NCI-H1417 treated with DMSO at 0.1 percent for 48 hours (cell line): ENCODE results near the gene ETV7.
"Not testable (repeated sequence)": the region's sequence is repeated elsewhere in the genome, so short reads cannot be mapped to it uniquely, and the experiment has no call there.

Experiments
- DNase-seq: peaks from one replicate; lab custom pipeline; 2025; lab: John Stamatoyannopoulos, UW

Gene ETV7

DNA sequence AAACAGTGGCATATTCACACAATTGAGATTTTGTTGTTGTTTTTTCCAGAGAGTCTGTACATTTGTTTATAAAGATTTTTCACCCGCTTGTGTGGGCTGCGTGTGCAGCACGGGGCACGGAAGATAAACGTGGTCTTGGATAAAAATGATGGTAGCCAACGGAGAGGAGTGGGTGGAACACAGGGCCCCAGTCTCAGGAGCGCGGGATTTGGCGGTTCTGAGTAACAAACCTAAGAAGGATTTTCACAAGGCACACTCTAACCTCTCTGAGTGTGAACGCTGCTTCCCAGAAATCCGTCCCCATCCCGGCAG, 47.2 kb downstream of the ETV7 start:
- no peak for DNase-seq

DNA sequence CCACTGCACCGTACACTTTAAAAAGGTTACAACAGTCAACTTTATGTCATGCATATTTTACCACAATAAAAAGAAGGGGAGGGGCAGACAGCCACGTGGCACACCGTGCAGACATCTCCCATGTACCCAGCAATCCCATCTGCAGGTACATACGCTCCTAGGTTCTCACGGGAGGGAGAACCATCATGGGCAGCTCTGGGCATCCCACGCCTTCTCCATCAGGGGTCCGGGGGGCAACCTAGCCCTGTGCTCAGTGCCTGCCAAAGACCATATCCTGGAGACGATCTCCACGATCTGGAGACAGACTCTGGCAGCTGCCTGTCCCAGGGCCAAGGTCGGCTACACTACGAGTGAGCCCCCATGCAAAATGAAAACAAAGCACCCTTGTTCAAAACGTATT, 48.3 kb downstream of the ETV7 start:
- no peak for DNase-seq

DNA sequence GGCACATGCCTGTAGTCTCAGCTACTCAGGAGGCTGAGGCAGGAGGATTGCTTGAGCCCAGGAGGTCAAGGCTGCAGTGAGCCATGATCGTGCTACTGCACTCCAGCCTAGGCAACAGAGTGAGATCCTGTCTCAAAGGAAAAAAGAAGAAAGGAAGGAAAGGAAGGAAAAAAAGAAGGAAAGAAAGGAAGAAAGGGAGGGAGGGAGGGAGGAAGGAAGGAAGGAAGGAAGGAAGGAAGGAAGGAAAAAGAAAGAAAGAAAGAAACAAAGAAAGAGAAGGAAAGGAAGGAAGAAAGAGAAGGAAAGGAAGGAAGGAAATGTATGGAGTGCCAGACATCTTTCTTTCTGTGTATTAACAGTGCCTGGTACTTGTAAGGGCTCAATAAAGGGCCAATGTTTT, 49.2 kb downstream of the ETV7 start:
- DNase-seq, result not testable (repeated sequence)

DNA sequence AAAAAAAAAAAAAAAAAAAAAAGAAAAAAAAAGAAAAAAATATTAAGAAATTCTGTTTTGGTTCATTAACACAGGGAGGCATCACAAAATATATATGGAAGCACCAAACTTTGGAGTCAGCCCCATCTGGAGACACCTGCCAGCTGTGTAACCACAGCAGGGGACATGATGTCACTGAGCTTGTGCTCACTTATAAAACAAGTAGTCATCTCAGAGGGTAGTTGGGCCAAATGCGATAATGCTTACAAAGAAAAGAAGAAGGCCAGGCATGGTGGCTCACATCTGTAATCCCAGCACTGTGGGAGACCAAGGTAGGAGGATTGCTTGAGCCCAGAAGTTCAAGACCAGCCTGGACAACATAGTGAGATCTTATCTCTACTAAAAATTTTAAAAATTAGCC, 49.7 kb downstream of the ETV7 start:
- DNase-seq, result no peak

GRCh38 chr6:36336779-36337241, 50.7 kb downstream of the ETV7 start, which contains the start of gene BNIP5:
BNIP5 (minus strand) TSS chr6:36336888; CDS start chr6:36330690, 6,198 bp downstream.
- no peak for DNase-seq

DNA sequence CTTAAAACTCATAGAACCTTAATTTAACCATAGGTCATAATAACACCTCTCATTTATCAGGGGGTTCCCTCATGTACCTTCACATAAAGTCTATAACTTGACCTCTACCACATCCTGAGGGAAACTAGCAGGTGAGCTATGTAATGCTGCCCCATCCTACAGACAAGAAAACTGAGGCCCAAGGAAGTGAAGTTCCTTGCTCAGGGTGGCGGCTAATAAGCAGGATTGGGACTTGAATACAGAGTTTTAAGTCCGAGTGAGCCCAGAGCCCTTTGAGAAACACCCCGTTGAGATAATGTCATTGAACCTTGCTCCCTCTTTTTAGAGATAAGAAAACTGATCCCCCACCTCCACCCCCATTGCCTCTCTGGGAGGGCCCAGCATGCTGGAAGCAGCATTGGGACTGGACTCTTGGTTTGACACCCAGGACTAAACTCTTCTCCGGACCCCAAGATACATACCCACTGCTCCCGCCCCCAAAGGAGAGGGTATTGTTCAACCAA, 51.2 kb downstream of the ETV7 start:
- no peak for DNase-seq

- no peak for DNase-seq
Measured at GRCh38 chr6:36335465-36336207, 51.8 kb downstream of the ETV7 start.

DNA sequence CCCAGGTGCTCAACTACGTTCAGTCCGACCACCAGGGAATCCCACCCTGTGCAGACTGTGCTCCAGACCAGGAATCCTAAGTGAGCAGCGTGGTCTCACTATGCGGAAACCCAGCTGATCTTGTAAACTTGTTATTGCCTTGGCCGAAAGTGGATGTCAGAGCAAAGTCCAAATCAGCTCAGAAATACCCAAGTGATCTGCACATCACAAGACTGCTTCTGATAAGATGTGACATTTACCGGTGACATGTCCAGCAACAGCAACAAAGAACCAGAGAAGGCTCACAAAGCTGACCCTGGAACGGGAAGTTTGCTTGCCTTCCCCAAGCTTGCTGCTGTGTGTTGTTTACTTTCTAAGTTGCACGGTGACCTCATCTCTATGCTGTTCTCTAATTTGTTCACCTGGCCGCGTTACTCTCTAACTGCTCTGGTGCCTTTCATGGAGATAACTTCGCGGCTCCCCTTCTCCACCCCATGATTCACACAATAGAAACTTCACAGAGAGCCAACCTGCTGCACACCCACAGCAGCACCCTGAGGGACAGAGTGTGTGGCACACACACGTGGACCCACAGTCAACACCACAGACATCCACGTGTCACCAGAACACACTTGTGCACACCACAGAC, 52.5 kb downstream of the ETV7 start:
- no peak for DNase-seq

- DNase-seq, result no peak
Measured at GRCh38 chr6:36333931-36334725, 53.3 kb downstream of the ETV7 start.

- DNase-seq, result no peak
Measured at GRCh38 chr6:36333171-36333895, 54.1 kb downstream of the ETV7 start.

GRCh38 chr6:36331381-36331780, 56.1 kb downstream of the ETV7 start:
- DNase-seq, result no peak

- DNase-seq, result no peak
Measured at GRCh38 chr6:36330366-36330765, 57.1 kb downstream of the ETV7 start.

- no peak for DNase-seq
Measured at GRCh38 chr6:36329798-36330291, 57.6 kb downstream of the ETV7 start.

DNA sequence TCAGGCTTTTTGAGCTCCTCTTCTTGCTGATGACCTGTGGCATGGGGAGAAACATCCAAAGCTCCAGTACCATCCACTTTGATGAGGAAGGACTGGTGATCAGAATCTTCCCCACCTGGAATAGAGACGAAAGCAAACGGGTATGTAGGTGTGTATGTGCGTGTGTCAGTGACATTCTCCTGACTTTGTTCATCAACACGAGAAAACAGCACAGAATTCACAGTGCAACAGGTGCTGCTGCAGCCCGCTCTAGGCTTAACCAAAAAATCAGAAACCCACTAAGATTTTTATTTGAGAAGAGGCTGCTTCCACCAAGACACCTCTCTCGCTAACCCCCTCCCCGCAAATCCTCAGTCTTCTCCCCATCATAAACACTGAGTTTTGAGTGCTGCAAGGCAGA, 58.9 kb downstream of the ETV7 start:
- no peak for DNase-seq

DNA sequence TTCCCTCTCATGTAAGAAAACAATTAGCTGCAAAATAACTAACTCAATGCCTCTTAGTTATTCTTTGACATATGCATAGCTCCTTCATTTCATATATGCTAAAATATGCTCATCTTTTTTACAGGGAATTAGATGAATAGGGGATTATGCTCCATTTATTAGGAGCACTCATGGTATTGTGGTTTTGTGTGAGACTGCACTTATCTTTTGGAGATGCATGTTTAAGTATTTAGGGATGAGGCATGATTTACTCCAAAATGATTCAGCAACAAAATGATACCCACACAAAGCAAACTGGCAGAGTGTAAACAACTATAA, 59.6 kb downstream of the ETV7 start:
- no peak for DNase-seq

GRCh38 chr6:36327226-36327918, 60.1 kb downstream of the ETV7 start:
- no peak for DNase-seq

DNA sequence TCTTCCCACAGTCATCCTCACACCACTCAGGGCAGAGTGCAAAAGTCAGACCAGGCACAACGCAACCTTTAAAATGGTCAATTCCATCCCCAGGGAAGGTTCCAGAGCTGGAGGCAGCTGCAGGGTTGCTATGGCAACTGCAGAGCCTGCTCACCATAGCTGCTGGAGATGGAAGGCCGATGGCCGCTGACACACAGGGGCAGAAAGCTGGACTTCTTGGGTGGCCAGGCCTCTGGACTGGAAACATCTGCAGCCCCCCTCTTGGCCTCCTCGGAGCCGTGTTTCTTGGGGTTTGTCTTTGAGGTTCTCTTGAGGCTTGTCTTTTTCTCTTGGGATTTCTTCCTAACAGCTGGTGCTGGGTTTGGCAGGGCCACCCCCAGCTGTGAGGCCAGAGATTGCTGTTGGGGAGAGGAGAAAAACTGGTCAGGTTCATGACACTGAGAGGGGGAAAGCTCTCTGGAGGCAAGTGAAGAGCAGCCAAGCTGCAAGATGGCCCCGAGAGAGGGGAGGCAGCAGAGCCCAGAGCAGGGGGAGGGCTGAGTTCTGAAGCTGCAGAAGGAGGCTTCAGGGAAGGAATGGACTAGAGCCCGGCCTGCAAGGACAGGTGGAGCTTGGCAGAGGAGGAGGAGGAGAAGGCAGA, 61.0 kb downstream of the ETV7 start:
- DNase-seq, result no peak

DNA sequence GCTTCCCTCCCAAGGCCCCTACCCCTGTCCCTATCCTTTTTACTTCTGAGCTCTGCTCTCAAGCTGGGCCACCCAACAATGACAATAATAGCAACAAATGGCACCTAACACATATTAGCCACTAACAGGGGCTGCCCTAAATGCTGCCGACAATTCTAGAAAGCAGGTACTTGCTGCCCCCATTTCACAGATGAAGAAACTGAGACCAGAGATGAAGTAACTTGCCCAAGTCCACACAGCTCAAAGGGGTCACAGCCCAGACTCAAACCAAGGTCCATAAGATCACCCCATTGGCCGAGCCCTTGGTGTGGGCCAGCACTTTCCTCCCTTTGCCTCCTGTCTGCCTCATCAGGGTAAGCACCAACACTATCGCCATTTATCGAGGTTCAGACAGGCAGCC, 62.8 kb downstream of the ETV7 start:
- no peak for DNase-seq

DNA sequence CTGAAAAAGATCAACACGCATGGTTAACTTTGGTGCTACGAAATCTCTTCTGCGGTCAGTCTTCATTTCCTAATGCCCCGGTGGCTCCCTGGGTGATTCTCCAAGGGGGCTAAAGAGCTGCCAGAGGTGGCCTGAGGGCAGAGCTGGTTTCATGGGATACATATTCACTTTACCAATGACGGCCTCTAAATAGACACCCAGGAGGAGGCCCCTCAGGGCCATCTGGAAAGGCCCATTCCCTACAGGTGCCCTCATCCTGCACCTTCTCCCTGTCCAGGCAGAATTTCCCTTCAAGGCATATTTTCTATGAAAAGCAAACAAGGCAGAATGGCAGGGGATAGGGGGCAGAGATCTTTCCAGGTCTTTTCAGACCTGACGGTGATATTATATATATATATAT, 63.3 kb downstream of the ETV7 start:
- no peak for DNase-seq

- no peak for DNase-seq
Measured at GRCh38 chr6:36323062-36323461, 64.4 kb downstream of the ETV7 start.

- DNase-seq, result no peak
Measured at GRCh38 chr6:36322591-36322990, 64.9 kb downstream of the ETV7 start.
